Activated CD8-positive, alpha-beta memory T cell treated with anti-CD3 and anti-CD28 coated beads, Interleukin-2, amount 50 U/mL, for 1 hour (primary cell): ENCODE measurements around the gene SLC13A1.
"Not testable (repeated sequence)": the region's sequence is repeated elsewhere in the genome, so short reads cannot be mapped to it uniquely, and the experiment has no call there.

Experiments
- DNase-seq: peaks from one replicate; pipeline ENCODE4 v3.0.0-alpha.2; 2020; ENCODE audit errors: extremely low read depth

Gene SLC13A1

DNA sequence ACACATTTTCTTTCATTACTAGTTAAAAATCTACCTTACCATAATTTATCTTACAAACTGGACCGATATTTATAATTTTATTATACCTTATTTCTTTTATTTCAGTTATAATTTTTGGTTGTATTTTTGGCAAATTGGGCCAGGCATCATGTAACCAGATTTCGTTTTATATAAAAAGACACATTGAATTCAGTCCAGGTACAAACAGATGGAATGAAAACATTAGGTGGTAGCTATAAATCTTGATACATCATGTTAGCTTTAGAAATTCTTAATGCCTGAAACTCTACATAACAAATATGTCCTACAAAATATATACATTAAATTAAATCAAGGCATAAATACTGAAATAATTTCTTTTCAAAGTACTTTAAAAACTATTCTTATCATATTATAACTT is 73.1 kb downstream of the SLC13A1 start:
- no peak for DNase-seq

DNA sequence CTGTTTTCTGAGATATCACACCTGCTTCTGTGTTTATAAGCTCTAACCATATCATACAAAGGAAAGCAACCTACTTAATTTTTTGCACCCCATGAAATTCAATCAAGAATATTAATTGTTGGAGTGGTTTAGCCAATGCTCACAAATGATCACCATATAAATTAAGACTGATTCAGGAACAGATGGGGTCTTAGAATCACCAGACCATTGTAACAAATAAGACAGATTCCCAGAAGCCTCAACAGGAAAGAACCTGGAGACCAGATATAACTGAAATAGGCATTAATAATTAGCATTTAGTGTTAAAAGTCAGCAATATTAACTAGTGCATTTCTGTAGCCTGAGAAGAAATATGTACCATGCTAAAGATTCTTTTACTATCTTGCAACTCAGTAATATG is 73.6 kb downstream of the SLC13A1 start:
- DNase-seq = no peak

DNA sequence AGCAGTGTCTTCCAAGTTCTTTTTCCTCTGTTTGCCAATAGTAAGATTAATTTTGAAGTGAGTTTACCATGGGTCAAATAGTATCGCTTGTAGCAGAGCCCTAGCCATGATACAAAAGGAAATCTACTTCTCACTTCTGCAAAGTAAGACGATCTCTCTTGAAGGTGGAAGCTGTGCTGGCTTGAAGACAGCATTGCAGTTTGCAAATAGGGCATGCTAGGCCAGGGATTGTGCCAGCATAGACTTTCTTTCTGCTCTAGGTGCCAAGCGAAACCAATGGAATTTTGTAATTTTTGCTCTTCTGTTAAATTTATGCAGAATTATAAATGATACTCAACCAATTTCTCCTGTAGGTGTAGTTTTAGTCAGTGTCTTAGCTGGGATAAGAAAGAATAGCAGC is 74.5 kb downstream of the SLC13A1 start:
- DNase-seq = no peak

GRCh38 chr7:123122916-123123315 is 76.9 kb downstream of the SLC13A1 start:
- no peak for DNase-seq

- DNase-seq = no peak
Measured at GRCh38 chr7:123120286-123120685, 79.5 kb downstream of the SLC13A1 start.

GRCh38 chr7:123115331-123115730 is 84.4 kb downstream of the SLC13A1 start:
- DNase-seq = no peak

DNA sequence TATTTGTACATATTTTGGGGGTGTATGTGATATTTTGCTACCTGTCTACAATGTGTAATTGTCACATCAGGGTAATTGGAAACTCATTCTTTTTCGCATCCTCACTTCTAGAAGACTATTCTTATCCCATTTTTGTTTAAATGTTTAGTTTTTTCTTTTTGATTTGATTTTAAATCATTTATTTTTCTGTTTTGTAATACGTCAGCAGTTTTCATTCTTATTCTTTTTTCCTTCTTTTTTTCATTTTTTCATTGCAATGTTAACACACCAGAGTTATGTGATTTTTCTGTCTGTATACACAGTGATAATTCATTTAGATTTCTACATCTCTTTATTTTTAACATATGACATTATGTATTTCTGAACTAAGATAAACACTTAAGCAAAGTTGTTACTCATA is 85.5 kb downstream of the SLC13A1 start:
- DNase-seq = no peak

GRCh38 chr7:123112833-123113232 is 86.9 kb downstream of the SLC13A1 start:
- DNase-seq = no peak

DNA sequence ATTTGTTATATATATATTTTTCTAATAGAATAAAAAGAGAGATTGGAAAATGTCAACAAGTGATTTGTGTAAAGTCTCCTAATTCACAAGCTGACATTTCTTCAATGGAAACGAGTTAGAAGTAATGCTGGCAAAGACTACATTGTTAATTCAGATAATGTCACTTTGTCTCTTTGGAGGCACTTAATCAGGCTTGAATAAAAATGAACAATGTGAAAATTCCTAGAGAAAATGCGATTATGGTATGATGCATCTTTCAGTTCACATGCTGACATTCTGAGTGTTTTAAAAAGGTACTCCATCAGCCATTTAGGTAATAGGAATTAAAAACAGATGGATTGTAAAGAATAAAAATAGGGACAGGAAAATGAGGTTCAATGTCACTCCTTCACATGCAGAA is 100.1 kb downstream of the SLC13A1 start:
- no peak for DNase-seq

DNA sequence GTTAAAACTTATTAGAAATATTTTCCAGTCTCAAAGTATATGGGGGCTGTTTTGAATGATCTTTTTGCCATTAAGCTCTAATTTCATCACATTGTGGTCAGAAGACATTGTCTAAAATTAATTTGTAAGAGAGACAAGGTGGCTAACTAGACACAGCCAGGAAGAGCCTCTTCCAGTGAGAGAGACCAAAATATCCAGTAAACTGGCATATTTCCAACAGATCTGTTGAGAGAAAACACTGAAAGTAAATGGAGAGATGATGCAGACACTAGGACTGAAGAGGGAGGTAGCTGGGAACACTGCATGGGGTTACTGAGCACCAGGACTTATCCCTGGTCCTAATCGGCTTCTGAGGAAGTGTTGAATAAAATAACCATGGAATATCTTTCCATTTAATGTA is 102.8 kb downstream of the SLC13A1 start:
- DNase-seq = no peak

DNA sequence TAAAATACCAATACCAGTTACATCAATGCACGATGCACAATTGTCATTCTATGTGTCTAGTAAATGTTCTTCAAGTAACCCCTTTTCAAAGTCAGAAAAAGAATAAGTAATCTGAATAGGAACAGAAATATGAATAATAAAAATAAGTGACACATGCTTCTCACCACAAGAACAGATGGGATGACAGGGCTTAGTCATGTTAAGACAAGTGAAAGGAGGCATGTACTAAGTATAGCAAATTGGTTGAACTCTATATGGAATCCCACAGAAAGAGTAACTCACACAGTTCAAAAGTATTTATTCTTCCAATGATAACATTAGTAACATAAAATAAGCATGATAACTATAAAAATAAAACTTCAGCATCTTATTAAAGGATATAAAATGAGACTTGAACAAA is 103.3 kb downstream of the SLC13A1 start:
- no peak for DNase-seq

- no peak for DNase-seq
Measured at GRCh38 chr7:123090456-123090855, 109.3 kb downstream of the SLC13A1 start.

GRCh38 chr7:123086910-123087309 is 112.9 kb downstream of the SLC13A1 start:
- not testable (repeated sequence) for DNase-seq

DNA sequence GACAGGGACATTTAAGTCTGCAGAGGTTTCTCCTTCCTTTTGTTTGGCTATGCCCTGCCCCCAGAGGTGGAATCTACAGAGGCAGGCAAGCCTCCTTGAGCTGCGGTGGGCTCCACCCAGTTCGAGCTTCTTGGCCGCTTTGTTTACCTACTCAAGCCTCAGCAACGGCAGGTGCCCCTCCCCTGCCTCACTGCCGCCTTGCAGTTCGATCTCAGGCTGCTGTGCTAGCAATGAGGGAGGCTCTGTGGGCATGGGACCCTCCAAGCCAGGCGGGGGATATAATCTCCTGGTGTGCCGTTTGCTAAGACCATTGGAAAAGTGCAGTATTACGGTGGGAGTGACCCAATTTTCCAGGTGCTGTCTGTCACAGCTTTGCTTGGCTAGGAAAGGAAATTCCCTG is 114.9 kb downstream of the SLC13A1 start:
- DNase-seq = not testable (repeated sequence)

GRCh38 chr7:123079021-123079420 is 120.7 kb downstream of the SLC13A1 start:
- DNase-seq = no peak

DNA sequence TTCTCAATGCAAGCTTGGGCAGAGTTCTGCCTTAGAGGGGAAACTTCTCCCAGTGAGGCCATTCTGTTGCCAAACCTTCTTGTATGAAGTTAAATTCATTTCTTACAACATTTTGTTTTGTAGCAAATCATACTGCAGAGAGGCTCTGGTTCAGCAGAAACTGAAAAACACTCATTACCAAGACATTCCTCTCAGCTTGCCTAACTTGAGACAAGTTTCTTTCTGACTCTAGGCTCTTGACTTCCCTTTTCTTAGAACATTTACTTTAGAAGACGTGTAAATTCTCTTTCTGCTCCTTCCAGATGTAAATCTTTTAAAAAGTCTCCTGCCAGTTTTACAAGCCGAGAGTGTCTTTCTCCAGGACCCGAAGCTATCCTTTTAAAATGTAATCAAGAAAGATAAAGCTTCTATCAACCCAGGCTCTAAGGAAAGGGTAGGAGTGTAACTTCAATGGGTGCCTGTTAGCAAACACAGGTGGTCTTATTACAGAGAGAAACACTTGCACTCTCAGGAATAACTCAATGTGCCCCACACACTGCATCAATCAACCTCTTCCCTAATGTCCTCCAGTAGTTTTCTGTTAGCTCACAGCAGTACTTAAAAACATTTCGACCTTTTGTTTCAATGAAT is 123.8 kb downstream of the SLC13A1 start:
- DNase-seq = no peak

- no peak for DNase-seq
Measured at GRCh38 chr7:123070702-123071286, 129.0 kb downstream of the SLC13A1 start.

GRCh38 chr7:123067814-123068213 is 132.0 kb downstream of the SLC13A1 start:
- no peak for DNase-seq
